ENCODE results near the gene MTHFR.

DNA sequence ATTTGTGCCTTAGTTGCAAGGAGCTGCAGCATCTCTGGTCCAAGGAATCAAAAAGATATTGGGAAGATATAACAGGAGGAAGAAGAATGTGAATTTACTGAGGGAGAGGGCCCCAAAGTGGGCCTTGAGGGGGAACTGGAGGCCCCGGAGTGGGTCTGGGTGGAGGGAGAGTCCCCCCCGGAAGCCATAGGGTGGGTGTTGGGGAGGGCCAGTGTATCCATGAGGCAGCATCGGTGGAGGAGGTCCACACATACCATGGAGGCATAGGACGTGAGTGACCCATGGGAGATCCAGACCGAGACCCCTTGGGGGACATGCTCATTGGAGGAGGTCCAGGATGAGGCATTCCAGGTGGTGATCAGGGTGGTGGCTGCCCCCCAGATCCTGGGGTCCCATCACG lies 44.5 kb downstream of the MTHFR start:
- TF ChIP-seq, protein P1, sequence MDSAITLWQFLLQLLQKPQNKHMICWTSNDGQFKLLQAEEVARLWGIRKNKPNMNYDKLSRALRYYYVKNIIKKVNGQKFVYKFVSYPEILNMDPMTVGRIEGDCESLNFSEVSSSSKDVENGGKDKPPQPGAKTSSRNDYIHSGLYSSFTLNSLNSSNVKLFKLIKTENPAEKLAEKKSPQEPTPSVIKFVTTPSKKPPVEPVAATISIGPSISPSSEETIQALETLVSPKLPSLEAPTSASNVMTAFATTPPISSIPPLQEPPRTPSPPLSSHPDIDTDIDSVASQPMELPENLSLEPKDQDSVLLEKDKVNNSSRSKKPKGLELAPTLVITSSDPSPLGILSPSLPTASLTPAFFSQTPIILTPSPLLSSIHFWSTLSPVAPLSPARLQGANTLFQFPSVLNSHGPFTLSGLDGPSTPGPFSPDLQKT (IDR thresholded peaks at IDR 0.05; ENCODE audit: borderline replicate concordance, low read depth, low read length), result no peak
- TF ChIP-seq, protein P2, sequence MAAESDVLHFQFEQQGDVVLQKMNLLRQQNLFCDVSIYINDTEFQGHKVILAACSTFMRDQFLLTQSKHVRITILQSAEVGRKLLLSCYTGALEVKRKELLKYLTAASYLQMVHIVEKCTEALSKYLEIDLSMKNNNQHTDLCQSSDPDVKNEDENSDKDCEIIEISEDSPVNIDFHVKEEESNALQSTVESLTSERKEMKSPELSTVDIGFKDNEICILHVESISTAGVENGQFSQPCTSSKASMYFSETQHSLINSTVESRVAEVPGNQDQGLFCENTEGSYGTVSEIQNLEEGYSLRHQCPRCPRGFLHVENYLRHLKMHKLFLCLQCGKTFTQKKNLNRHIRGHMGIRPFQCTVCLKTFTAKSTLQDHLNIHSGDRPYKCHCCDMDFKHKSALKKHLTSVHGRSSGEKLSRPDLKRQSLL (tag by site-specific recombination; IDR thresholded peaks at IDR 0.05), result no peak
- TF ChIP-seq, protein P3, sequence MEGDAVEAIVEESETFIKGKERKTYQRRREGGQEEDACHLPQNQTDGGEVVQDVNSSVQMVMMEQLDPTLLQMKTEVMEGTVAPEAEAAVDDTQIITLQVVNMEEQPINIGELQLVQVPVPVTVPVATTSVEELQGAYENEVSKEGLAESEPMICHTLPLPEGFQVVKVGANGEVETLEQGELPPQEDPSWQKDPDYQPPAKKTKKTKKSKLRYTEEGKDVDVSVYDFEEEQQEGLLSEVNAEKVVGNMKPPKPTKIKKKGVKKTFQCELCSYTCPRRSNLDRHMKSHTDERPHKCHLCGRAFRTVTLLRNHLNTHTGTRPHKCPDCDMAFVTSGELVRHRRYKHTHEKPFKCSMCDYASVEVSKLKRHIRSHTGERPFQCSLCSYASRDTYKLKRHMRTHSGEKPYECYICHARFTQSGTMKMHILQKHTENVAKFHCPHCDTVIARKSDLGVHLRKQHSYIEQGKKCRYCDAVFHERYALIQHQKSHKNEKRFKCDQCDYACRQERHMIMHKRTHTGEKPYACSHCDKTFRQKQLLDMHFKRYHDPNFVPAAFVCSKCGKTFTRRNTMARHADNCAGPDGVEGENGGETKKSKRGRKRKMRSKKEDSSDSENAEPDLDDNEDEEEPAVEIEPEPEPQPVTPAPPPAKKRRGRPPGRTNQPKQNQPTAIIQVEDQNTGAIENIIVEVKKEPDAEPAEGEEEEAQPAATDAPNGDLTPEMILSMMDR (tag by site-specific recombination; IDR thresholded peaks at IDR 0.05), result no peak
- no peak for TF ChIP-seq MEIS1 (CRISPR knock-in tag; IDR thresholded peaks at IDR 0.05; ENCODE audit: borderline replicate concordance)
- TF ChIP-seq, protein P4, sequence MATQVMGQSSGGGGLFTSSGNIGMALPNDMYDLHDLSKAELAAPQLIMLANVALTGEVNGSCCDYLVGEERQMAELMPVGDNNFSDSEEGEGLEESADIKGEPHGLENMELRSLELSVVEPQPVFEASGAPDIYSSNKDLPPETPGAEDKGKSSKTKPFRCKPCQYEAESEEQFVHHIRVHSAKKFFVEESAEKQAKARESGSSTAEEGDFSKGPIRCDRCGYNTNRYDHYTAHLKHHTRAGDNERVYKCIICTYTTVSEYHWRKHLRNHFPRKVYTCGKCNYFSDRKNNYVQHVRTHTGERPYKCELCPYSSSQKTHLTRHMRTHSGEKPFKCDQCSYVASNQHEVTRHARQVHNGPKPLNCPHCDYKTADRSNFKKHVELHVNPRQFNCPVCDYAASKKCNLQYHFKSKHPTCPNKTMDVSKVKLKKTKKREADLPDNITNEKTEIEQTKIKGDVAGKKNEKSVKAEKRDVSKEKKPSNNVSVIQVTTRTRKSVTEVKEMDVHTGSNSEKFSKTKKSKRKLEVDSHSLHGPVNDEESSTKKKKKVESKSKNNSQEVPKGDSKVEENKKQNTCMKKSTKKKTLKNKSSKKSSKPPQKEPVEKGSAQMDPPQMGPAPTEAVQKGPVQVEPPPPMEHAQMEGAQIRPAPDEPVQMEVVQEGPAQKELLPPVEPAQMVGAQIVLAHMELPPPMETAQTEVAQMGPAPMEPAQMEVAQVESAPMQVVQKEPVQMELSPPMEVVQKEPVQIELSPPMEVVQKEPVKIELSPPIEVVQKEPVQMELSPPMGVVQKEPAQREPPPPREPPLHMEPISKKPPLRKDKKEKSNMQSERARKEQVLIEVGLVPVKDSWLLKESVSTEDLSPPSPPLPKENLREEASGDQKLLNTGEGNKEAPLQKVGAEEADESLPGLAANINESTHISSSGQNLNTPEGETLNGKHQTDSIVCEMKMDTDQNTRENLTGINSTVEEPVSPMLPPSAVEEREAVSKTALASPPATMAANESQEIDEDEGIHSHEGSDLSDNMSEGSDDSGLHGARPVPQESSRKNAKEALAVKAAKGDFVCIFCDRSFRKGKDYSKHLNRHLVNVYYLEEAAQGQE (tag by site-specific recombination; IDR thresholded peaks at IDR 0.05), result no peak

Measured in HEK293 (cell line).